RWPE2 (cell line): Measurements from ENCODE around the gene MGMT.
"Not testable (repeated sequence)": the region's sequence is repeated elsewhere in the genome, so short reads cannot be mapped to it uniquely, and the experiment has no call there.

ENCODE experiments used
- ATAC-seq: fragments of 200-7000 bp; cut with Tn5 transposase; 3 replicates; pipeline ENCODE4 v1.9.1; 2021; ENCODE audit warnings: low read depth
- DNase-seq: peaks from one replicate; pipeline ENCODE4 v3.0.0-alpha.2; 2020; ENCODE audit warnings: low spot score
- H3K27ac ChIP-seq: fragments of 450-650 bp; 2 replicates; pipeline ENCODE4 v1.5.1; 2017; ENCODE audit warnings: mild to moderate bottlenecking; ENCODE audit not compliant: poor library complexity, severe bottlenecking
- H3K27me3 ChIP-seq: fragments of 250-450 bp; sonication (Bioruptor Pico); 2 replicates; pipeline ENCODE4 v1.5.1; 2021; ENCODE audit warnings: mild to moderate bottlenecking, moderate library complexity; ENCODE audit not compliant: insufficient read depth, poor library complexity, severe bottlenecking
- H3K36me3 ChIP-seq: fragments of 250-450 bp; sonication (Bioruptor Pico); 2 replicates; pipeline ENCODE4 v1.5.1; 2020; ENCODE audit warnings: low read depth, mild to moderate bottlenecking, moderate library complexity
- H3K4me1 ChIP-seq: fragments of 250-450 bp; sonication (Bioruptor Pico); 2 replicates; pipeline ENCODE4 v1.5.1; 2021; ENCODE audit warnings: mild to moderate bottlenecking, moderate library complexity; ENCODE audit not compliant: insufficient read depth, poor library complexity, severe bottlenecking
- H3K4me3 ChIP-seq: fragments of 250-450 bp; sonication (Bioruptor Pico); 2 replicates; pipeline ENCODE4 v1.5.1; 2021; ENCODE audit warnings: mild to moderate bottlenecking, moderate library complexity; ENCODE audit not compliant: severe bottlenecking
- H3K9me3 ChIP-seq: fragments of 250-450 bp; sonication (Bioruptor Pico); 2 replicates; pipeline ENCODE4 v1.5.1; 2021; ENCODE audit warnings: mild to moderate bottlenecking, moderate library complexity; ENCODE audit not compliant: severe bottlenecking
- TF ChIP-seq, protein P1 (sequence below): fragments of 450-650 bp; IDR thresholded peaks from one replicate; pipeline ENCODE4 v1.5.1; 2017; ENCODE audit warnings: mild to moderate bottlenecking, moderate library complexity; ENCODE audit not compliant: poor library complexity, severe bottlenecking

The MGMT gene

DNA sequence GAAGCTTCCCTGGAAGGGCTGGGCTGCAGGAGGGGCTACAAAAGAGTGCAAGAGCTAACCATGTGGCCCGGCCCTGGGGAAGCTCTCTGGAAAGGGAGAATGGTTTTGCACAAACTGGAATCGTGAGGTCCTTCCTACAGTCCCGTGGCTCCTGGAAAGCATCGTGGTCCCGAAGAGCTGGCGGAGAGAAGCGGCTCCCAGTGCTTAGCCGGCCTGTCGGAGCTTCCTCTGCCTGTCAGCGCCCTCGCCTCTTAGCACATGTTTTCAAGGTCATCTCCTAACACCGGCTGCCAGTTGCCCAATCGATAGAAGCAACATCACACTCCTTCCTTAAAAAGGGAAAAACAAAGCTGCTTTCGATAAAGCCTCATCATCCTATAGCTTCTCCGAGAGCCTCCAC lies 42.1 kb upstream of the MGMT start:
- H3K36me3 ChIP-seq: no peaks in the 10 kb centered on the region
- no peaks in the 10 kb centered on the region for H3K4me1 ChIP-seq
- no peak for ATAC-seq
- TF ChIP-seq, protein P1, sequence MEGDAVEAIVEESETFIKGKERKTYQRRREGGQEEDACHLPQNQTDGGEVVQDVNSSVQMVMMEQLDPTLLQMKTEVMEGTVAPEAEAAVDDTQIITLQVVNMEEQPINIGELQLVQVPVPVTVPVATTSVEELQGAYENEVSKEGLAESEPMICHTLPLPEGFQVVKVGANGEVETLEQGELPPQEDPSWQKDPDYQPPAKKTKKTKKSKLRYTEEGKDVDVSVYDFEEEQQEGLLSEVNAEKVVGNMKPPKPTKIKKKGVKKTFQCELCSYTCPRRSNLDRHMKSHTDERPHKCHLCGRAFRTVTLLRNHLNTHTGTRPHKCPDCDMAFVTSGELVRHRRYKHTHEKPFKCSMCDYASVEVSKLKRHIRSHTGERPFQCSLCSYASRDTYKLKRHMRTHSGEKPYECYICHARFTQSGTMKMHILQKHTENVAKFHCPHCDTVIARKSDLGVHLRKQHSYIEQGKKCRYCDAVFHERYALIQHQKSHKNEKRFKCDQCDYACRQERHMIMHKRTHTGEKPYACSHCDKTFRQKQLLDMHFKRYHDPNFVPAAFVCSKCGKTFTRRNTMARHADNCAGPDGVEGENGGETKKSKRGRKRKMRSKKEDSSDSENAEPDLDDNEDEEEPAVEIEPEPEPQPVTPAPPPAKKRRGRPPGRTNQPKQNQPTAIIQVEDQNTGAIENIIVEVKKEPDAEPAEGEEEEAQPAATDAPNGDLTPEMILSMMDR: no peak
- no peaks in the 10 kb centered on the region for H3K27me3 ChIP-seq
- DNase-seq: no peak
- no peak overlapping the region for H3K27ac ChIP-seq
- H3K9me3 ChIP-seq: no peaks in the 10 kb centered on the region
- no peak overlapping the region for H3K4me3 ChIP-seq

DNA sequence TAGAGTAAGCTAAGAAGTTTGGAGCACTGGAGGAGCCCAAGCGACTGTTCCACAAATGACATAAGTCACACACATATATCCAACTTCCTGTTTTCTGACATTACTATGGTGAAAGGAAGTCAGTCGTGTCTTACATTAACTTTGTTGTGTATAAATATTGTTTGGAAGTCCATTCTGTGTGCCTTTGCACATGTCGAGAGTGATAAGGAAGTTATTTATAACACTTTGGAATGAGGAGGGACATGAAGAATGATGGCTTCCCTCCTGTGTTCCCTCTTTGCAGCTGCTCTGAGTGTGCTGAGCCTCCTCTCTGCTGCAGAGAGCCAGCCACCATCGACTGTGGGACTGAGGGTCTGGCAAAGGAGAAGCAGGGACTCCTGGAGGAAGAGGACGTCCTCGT lies 40.4 kb upstream of the MGMT start:
- Histone ChIP-seq H3K4me1 (no peaks in the 10 kb centered on the region), H3K4me3 (no peak overlapping the region), H3K36me3 (no peaks in the 10 kb centered on the region), H3K27ac (no peak overlapping the region), H3K27me3 (no peaks in the 10 kb centered on the region), H3K9me3 (no peaks in the 10 kb centered on the region)
- no peak for ATAC-seq
- no peak for DNase-seq
- TF ChIP-seq, protein P1: no peak

DNA sequence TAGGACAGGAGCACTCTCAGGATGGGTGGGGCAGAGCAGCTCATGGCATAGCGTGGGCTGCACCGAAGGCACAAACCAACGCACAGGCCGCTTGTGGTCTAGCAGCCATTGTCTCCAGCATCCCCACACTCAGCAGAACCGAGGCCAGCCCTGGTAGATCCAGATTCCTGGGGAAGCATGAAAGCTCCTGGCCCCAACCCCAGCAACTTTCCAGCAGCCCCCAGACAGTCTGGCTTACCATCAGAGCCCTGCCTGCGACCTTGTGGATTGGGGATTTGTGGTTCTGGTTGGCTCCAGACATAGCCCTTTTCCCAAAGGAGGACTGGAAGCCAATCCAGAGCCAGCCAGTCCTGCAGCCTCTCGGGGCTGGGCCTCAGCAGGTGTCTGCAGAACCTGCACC lies 33.8 kb upstream of the MGMT start:
- Histone ChIP-seq H3K27ac (no peak overlapping the region), H3K36me3 (no peaks in the 10 kb centered on the region), H3K4me3 (no peak overlapping the region), H3K4me1 (no peaks in the 10 kb centered on the region), H3K27me3 (no peaks in the 10 kb centered on the region), H3K9me3 (no peaks in the 10 kb centered on the region)
- ATAC-seq: no peak
- TF ChIP-seq, protein P1: no peak
- DNase-seq: no peak

DNA sequence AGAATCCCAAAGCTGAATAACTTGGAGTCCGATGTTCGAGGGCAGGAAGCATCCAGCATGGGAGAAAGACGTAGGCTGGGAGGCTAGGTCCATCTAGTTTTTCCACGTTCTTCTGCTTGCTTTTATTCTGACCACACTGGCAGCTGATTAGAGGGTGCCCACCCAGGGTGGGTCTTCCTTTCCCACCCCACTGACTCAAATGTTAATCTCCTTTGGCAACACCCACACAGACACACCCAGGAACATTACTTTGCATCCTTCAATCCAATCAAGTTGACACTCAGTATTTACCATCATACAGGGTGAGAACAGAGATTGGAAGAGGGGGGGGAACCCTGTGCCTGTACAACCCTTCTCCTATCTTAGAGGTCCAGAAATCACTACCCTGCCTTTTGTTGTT lies 31.3 kb upstream of the MGMT start:
- not testable (repeated sequence) for H3K4me3 ChIP-seq, ATAC-seq, H3K27me3 ChIP-seq, H3K36me3 ChIP-seq, H3K27ac ChIP-seq, H3K4me1 ChIP-seq, H3K9me3 ChIP-seq, DNase-seq

DNA sequence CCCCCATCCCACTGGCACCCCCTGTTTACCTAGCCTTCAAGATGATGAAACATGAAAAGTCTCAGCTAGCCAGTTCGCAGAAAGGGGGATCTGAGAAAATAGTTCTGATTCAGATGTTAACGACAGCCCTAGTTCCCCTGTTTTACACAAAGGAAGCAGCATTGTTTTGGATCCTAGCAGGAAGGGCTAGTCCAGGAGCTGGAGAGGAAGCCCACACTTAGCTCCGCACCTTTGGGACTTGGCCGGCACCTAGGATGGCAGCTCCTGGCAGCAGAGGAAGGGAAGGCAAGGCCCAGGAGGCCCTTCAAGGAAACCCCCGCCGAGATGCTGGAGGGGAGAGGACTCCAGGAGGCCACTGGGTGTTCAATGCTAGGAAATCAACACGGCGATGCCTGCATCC lies 29.0 kb upstream of the MGMT start:
- H3K27ac ChIP-seq: no peak overlapping the region
- ATAC-seq (no peak), DNase-seq (no peak)
- H3K9me3 ChIP-seq: no peaks in the 10 kb centered on the region
- no peaks in the 10 kb centered on the region for H3K4me1 ChIP-seq
- TF ChIP-seq, protein P1: no peak
- H3K27me3 ChIP-seq: no peaks in the 10 kb centered on the region
- no peak overlapping the region for H3K4me3 ChIP-seq
- H3K36me3 ChIP-seq: no peaks in the 10 kb centered on the region

DNA sequence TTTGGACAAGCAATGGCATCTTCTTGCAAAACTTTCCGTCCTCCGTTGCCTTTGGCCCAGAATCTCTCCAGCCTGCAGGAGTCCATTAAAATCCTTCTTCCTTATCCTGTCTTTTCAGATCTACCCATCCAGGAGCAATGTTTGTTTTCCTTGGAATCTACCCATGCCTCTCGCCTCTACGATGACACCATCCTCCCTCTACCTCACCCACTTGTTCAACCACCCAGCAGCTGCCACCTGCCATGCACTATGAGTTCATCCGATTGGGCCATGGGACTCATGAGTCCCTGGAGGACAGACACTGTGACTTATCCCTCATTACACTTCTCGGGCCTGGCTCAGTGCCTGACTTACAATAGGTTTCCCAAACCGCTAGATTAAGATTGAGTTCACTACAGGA lies 26.8 kb upstream of the MGMT start:
- no peak for DNase-seq
- H3K4me3 ChIP-seq: no peak overlapping the region
- no peaks in the 10 kb centered on the region for H3K27me3 ChIP-seq
- H3K4me1 ChIP-seq: no peaks in the 10 kb centered on the region
- TF ChIP-seq, protein P1: no peak
- ATAC-seq: no peak
- H3K36me3 ChIP-seq: no peaks in the 10 kb centered on the region
- no peak overlapping the region for H3K27ac ChIP-seq
- no peaks in the 10 kb centered on the region for H3K9me3 ChIP-seq
